GM12872 (cell line): Measurements from ENCODE around the gene ZMYM2.

Experiments
- CTCF ChIP-seq: IDR thresholded peaks from 3 replicates; pipeline ENCODE4 v1.5.1; 2011; ENCODE audit warnings: low read depth, mild to moderate bottlenecking, low read length, moderate library complexity; ENCODE audit not compliant: insufficient read depth

ZMYM2 gene

DNA sequence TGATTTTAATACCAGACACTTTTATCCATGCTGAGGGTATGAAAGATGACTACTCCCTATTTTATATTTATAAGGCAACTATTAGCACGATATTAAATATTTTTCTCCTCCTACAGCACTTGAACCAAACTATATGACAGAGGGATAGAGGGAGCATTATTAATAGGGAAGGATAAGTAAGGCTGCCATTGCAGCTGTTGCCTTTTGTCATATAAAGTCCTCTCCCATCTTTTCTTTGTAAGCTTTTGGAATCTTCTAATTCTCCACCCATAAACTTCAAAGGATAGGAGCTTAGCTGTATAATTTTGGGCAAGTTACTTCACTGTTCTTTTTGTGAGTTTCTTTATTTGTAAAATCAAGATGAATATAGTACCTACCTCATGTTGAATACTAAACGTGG is 95.4 kb downstream of the ZMYM2 start:
- no peak for TF ChIP-seq CTCF

DNA sequence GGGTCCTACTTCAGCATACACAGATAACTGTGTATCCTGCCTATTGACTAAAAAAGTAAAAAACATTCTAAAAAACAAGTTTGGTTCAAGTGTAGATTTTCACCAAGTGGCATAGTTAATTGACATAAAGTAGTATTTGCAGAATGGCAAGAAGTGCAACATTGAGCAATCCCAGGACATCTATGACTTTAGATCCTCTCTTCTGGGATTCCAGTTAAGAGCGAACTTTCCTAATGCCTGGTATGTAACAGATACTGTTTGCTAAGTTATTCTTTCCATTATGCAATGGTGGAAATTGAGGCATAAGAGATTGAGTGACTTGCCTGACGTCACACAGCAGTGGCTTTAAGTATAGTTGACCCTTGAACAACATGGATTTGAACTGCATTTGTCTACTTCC is 96.1 kb downstream of the ZMYM2 start:
- no peak for TF ChIP-seq CTCF

DNA sequence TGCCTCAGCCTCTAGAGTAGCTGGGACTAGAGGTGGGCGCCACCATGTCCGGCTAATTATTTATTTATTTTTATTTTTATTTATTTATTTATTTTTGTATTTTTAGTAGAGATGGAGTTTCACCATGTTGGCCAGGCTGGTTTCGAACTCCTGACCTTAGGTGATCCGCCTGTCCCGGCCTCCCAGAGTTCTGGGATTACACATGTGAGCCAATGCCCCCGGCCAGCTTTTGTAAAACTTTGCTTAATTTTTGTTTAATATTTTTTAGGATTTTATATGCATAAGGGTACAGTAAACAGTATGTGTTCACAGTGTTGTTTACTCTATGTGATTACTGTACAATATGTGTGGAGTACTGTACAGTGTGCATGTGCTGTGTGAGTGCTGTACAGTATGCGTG is 98.7 kb downstream of the ZMYM2 start:
- TF ChIP-seq CTCF, result no peak

- no peak for TF ChIP-seq CTCF
Measured at GRCh38 chr13:20057963-20058362, 99.4 kb downstream of the ZMYM2 start.

DNA sequence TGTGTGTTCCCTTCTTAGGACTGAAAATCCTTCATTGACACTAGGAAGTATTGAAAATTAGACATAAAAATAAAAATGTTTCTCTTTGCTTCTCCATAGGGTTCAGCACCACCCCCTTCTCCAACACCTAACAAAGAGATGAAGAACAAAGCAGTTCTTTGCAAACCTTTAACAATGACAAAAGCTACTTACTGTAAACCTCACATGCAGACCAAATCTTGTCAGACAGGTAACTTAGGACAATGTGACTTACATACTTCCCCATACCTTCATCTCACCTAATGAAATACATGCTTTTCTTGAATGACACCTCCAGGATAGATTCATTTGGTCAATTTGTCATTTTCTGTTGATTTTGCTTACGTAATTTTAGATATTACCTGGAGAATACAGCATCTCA is 99.9 kb downstream of the ZMYM2 start:
- no peak for TF ChIP-seq CTCF

- no peak for TF ChIP-seq CTCF
Measured at GRCh38 chr13:20064128-20064527, 105.6 kb downstream of the ZMYM2 start.

- TF ChIP-seq CTCF, result no peak
Measured at GRCh38 chr13:20065516-20065915, 107.0 kb downstream of the ZMYM2 start.

DNA sequence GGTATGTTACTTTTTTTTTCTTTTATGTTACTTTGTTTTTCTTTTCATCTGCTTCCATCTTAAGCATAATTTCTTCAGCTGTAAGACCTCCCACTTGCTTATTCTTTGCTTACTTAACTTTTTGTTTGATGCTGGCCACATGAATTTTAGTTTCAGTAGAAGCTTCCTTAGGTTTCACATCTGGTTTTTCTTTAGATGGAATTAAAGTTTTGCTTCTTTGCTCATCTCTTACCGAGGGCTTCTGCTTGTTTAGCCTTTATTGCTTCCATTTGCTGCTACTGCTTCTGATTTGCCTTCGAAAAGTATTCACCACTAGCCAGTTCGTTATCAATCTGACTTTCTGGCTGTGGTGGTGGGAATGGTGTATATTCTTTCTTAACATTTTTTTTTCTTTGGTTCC is 111.4 kb downstream of the ZMYM2 start:
- TF ChIP-seq CTCF, result no peak
